Bone marrow (tissue), 2 donors: Measurements from ENCODE around the gene COQ7.
A peak's percentile ranks its signal among the peaks of the same experiment; 100 is the strongest.

Experiments
- DNase-seq, 2 donors: peaks; one replicate each; lab custom pipeline; 2025; lab: John Stamatoyannopoulos, UW

Gene COQ7

GRCh38 chr16:19086322-19087199 lies 19.1 kb downstream of the COQ7 start:
- peak; percentile 43 to 74 for DNase-seq

GRCh38 chr16:19088341-19088916 lies 21.0 kb downstream of the COQ7 start:
- DNase-seq = no peak

- no peak for DNase-seq
Observed at GRCh38 chr16:19089410-19089955, 22.1 kb downstream of the COQ7 start.

- no peak for DNase-seq
Observed at GRCh38 chr16:19090916-19091315, 23.5 kb downstream of the COQ7 start.

- no peak for DNase-seq
Observed at GRCh38 chr16:19092653-19093410, 25.4 kb downstream of the COQ7 start.

GRCh38 chr16:19093631-19094541 lies 26.5 kb downstream of the COQ7 start:
- DNase-seq = no peak

- no peak for DNase-seq
Observed at GRCh38 chr16:19094542-19095365, 27.3 kb downstream of the COQ7 start.

GRCh38 chr16:19095654-19096053 lies 28.2 kb downstream of the COQ7 start:
- DNase-seq = no peak

- no peak for DNase-seq
Observed at GRCh38 chr16:19098173-19098572, 30.8 kb downstream of the COQ7 start.

GRCh38 chr16:19102187-19102872 lies 34.9 kb downstream of the COQ7 start:
- no peak for DNase-seq

- DNase-seq = no peak
Observed at GRCh38 chr16:19104607-19105006, 37.2 kb downstream of the COQ7 start.

- DNase-seq = no peak
Observed at GRCh38 chr16:19105131-19105530, 37.7 kb downstream of the COQ7 start.

GRCh38 chr16:19105891-19106624 lies 38.6 kb downstream of the COQ7 start:
- DNase-seq = no peak

- no peak for DNase-seq
Observed at GRCh38 chr16:19106625-19107020, 39.2 kb downstream of the COQ7 start.

- DNase-seq = no peak
Observed at GRCh38 chr16:19108409-19109287, 41.2 kb downstream of the COQ7 start.

GRCh38 chr16:19109288-19109664 lies 41.9 kb downstream of the COQ7 start:
- DNase-seq = no peak

GRCh38 chr16:19110537-19111360 lies 43.3 kb downstream of the COQ7 start:
- DNase-seq = no peak

GRCh38 chr16:19112099-19112407 lies 44.6 kb downstream of the COQ7 start:
- no peak for DNase-seq
